ENCODE results near the gene PRC1.
A peak's percentile ranks its signal among the peaks of the same experiment; 100 is the strongest.
"Not testable (repeated sequence)": the region's sequence is repeated elsewhere in the genome, so short reads cannot be mapped to it uniquely, and the experiment has no call there.

PRC1 gene, protein sequence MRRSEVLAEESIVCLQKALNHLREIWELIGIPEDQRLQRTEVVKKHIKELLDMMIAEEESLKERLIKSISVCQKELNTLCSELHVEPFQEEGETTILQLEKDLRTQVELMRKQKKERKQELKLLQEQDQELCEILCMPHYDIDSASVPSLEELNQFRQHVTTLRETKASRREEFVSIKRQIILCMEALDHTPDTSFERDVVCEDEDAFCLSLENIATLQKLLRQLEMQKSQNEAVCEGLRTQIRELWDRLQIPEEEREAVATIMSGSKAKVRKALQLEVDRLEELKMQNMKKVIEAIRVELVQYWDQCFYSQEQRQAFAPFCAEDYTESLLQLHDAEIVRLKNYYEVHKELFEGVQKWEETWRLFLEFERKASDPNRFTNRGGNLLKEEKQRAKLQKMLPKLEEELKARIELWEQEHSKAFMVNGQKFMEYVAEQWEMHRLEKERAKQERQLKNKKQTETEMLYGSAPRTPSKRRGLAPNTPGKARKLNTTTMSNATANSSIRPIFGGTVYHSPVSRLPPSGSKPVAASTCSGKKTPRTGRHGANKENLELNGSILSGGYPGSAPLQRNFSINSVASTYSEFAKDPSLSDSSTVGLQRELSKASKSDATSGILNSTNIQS

DNA sequence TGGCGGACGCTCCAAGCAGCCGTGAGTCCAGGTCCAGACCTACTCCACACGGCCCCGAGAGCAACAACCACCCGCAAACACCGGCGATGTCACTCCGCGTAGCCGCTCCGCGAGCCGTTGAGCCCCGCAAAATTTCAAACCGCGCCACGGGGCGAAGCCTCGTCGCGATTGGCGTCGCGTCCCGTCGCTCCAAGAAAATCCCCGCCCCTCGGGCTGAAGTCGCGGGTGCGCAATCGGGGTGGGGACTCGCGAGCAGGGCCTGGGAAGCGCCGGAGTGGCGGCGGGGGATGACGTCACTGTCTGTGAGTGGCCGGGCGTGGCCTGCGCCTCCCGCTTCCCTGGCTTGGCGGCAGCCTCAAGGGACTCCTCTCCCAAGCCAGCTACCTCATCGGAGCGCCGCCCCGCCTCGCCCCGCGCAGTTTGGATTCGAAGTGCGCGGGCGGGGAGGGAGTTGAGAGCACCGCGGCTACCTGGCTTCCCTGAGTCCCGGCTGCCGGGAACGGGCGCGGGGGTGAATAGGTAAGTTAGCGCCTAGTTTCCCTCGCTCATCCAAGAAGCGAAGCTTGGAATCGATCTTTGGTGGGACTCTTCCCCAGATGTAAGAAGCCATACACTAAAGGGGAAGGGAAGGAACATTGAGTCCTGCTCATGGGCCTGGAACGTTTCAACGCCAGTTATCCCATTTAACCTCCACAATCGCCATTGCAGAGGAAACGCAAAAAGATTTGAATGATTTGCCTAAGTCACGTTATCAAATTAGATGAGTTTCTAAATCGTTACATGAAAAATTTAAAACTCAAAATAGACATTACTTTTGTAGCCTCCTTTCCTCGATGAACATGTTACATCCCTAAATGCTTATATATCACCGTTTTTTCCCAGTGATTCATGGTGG, at the start of gene PRC1:
TSS of gene PRC1 (minus strand) at position 119 of the 895 bp plus-strand sequence. CDS start at position 1, 118 bp downstream.
- peak; percentile 95 for DNase-seq

DNA sequence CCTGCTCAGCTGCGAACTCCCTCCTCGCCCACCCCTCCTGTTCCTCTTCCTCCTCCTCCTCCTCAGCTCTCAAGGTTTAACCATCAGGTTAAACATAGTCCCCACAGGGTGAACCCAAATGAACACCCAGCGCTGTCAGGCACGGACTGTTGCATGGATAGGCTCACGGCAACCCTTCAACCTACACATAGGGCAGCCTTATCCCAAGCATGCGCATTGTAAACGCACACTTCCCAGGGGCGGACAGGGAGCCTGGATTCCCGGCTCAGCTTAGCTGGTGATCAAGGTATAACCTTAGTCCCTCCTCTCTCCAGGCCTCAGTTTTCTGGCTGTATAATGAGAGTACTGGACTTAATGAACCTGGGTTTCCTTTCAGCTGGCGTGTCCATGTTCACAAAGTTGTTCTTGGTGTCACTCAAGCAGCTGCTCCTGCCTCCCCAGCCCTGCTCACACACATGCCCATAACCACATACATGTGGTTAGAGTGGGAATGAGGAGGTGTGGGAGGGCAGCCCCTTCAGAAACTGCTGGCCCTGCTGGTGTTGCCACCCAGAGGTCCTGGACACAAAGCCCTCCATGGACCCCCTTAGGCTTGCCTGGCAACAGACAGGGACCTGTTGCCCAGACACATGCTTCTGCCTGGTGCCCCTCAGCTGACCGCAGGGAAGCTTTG, 49.0 kb upstream of the PRC1 start:
- DNase-seq = no peak

DNA sequence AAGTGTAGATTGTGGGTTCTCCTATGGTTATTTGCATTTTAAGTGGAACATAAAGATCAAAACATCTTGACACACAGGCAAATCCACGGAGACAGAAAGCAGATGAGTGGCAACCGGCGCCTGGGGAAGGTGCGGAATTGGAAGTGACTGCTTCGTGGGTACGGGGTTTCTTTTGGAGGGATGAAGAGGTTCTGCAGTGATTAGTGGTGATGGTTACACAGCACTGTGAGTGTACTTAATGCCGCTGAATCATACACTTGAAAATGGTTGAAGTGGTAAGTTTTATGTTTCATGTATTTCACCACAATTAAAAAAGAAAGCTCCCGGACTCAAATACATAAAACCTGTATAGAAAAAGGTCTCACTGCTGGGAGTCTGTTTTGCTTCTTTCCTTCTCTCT, 46.5 kb upstream of the PRC1 start:
- no peak for DNase-seq

DNA sequence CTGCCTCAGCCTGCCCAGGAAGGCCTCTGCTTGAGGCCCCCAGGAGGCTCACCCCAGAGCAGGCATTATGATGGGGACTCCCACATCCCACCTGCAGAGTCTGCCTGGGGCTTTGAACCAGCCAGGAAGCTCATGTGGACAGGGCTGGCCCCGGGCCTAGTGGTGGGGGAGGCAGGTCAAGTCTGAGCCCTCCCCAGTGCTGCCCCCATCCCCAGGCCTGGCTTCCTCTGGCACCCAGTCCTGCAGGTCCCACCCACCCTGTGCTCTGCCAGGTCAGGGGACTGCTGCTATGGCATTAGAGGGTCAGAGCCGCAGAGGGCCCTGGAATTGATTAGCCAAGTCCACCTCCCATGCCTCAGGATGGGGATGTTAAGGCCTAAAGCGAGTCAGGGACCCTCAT, 45.7 kb upstream of the PRC1 start:
- DNase-seq = no peak

DNA sequence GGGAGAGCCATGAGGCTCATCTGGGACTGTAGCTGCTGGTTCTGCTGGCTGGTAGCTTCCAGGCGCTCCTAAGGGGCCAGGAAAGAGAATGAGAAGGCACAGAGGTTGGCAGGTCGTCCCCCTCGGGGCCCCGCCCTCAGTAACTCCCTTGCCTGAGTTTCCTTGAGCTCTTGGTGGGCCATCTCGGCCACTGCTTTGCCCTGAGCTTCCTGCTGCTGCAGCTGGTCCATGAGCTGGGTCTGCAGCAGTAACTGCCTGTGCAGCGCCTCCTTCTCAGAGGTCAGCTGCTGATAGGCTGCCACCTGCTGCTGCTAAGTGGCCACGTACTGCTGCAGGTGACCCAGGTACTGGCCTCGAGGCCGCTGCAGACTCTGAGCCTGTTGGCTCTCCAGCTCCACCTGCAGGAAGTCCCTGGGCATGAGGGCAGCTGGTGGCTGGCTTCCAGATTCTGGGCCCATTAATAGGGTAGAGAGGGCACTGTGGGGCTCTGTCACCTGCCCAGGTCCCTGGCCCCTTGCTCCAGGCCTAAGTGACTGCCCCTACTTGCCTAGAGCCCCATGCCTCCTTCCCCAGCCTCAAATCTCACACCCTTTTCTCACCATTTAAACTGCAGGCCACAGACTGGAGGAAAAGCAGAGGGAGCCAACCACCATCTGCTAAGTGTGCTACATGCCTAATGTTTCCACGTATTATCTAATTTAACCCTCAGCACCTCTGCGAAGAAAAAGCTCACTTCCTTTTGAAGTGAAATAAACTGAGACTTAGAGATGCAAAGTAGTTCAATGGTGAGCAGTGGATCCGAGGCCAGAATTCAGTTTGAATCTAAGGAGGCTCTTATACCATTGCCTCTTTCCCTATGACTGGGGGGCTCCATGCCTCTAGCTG, 38.8 kb upstream of the PRC1 start:
- peak; percentile 45 for DNase-seq

DNA sequence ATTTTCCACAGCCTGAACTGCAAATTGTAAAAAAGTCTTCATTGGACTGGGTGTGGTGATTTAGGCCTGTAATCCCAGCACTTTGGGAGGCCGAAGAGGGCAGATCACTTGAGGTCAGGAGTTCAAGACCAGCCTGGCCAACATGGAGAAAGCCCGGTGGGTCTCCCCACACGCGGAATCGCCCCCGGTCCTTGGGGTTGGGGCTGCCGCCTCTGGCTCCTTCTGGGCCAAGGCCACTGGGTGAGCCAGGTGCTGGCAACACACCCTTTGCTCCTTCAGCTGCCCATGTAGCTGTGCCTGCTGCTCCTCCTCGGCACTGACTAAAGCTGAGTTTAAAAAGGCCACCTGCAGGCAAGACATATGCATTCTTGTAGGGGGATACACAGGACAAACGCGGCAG, 37.5 kb upstream of the PRC1 start:
- no peak for DNase-seq

DNA sequence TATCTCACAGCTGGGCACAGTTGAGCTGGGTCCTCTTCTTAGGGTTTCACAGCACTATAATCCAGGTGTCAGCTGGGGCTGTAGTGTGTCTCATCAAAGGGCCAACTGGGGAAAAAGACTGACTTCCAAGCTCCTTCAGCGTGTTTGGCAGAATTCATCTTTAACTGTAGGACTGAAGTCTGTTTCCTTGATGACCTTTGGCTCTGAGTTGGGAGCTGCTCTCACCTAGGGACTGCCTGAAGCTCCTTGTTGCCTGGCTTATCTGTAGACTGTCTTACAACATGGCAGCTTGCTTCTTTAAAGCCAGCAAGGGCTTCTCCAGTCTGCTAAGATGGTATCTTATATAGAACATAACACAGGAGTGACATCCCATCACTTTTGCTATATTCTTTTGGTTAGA, 33.3 kb upstream of the PRC1 start:
- DNase-seq = no peak

DNA sequence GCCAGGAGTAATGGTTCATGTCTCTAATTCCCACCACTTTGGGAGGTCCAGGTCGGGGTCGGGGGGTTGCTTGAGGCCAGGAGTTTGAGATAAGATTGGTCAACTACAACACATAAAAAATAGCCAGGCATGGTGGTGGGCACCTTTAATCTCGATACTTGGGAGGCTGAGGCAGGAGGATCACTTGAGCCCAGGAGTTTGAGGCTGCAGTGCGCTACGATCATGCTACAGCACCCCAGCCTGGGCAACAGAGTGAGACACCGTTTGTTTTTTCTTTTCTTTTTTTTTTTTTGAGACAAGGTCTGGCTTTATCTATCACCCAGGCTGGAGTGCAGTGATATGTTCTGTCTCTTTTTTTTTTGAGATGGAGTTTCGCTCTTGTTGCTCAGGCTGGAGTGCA, 29.4 kb upstream of the PRC1 start:
- DNase-seq = no peak

DNA sequence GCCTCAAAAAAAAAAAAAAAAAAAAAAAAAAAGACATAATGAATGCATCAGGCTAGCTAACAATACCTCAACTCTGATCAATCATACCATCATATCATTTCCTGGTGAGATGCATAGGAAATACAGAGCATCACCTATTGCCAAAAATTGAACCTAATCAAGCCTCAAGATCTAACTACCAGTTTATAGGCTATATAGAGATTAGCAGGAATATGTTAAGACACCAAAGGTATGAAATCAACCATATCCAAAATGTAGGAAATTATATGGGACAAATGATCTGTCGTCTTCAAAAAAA, 28.4 kb upstream of the PRC1 start:
- DNase-seq = no peak

DNA sequence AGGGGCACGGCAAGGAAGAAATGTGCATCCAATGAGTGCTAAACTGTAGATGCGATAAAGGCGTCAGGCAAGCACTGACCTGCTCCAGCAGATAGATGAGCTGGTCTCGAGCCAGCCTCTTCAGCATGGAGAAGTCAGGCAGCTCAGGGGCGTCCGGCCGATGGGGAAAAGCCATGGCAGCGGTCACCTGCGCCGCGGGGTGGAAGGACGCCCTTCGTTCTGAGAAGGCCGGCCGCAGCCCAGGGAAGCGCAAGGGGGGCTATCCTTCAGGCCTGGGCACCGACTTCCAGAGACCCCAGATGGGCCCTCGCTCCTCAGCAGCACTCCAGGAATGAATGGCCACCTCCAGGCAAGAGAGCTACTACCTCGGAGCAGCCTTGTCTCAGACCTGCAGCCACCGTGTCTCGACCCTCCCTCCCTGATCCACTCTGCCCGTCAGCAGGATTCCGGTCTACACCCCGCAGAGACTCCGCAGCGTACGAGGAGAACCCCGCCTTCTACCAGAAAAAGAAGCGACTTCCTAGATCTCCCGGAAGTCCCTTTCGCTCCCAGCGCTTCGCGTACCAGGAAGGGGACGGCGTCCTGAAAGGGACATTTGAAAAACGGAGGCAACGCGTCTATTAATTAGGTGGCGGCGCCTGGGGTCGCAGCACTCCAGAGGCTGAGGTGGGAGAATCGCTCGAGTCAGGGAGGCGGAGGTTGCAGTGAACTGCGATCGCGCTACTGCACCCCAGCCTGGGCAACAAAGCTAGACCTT, 27.9 kb upstream of the PRC1 start, which contains the start of gene VPS33B:
TSS of gene VPS33B (minus strand) at position 520 of the 757 bp plus-strand sequence. CDS start at position 175, 345 bp downstream.
- DNase-seq = peak; percentile 68

DNA sequence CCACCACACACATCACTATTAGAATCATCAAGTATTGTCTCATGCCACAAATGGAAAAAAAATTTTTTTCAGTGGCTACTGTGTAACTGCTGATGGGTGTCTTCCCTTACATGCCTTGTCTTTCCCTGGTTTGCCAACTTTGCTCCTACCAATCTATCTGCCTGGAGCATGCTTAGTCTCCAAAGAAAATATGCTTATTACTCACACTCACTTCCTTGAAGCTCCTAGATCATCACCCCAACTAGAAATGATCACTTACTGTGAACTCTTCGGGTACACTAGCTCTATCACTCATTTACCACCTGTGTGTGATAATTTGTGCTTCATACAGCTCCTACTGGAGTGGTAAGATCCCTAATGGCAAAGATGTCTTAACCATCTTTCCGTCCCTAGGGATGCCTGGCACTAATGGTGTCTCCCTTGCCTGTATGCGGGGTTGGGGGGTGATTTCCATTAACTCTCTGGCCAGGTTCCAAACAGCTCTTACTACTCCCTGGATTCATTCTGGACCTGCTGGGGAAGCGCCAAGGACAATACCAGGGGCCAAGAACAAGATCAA, 27.3 kb upstream of the PRC1 start:
- no peak for DNase-seq

DNA sequence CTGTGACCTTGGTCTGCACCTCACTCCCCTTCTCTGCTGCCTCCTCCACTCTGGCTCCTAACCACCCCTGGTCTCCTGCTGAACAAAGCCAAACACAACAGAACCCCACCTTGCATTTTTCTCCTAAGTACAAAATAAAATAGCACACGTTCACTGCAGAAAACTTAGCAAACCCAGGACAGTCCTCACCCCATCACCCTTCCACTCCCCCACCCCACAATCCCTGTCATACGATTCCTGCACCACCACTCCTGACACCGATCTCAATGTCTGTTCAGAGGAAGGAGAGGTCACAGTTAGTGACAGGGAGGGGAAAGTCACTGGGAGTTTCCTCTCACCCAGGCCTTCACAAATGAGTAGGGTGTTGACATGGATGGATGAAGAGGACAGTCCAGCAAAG, 23.8 kb upstream of the PRC1 start:
- DNase-seq = no peak

DNA sequence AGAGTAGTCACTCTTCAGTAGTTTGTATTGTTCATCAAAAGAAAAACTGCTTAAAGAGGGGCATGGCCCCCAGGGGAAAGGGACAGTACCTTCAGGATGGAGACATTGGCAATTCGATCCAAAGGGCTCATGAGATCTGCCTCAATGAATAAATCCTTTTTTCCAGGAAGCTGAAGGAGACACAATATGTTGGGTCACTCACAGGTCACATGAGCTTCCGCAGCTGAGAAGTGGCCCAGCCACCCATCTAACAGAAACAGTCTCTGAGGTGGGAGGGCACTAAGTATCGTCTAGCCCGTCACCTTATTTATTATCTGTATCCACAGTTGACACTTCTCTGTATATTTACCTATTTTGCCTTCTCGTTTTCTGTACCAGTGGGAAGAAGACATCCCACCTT, 23.4 kb upstream of the PRC1 start:
- DNase-seq = no peak

DNA sequence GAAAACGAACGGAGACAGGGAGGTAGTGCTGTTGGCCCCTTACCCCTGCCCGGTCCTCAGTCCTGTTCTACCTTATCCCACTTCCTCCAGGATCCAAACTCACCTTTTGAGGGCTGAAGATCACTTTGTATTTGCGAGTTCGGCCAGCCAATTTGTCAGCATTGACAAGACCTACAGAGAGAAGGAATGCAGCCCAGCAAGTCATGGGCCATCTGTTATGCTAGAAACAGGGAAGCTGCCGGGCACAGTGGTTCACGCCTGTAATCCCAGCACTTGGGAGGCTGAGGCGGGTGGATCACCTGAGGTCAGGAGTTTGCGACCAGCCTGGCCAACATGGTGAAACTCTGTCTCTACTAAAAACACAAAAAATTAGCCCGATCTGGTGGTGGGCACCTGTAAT, 19.4 kb upstream of the PRC1 start:
- not testable (repeated sequence) for DNase-seq

DNA sequence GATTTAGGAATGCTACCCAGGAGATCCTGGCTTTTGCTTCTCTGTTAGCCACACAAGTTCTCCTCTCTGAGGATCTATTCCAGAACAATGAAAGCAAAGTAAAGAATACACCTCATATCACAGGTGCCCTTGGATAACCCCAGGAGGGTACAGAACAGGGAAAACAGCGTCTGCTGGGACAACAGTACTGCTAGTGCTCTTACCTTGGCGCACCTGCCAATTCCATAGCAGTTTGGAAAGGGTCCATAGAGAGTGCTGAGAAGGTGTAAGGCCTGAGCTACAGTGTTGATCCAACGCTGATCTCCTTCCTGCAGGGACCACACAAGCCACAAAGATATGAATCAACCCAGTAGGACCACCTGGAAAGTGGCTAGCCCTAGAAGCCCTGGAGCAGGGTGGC, 12.9 kb upstream of the PRC1 start:
- no peak for DNase-seq

DNA sequence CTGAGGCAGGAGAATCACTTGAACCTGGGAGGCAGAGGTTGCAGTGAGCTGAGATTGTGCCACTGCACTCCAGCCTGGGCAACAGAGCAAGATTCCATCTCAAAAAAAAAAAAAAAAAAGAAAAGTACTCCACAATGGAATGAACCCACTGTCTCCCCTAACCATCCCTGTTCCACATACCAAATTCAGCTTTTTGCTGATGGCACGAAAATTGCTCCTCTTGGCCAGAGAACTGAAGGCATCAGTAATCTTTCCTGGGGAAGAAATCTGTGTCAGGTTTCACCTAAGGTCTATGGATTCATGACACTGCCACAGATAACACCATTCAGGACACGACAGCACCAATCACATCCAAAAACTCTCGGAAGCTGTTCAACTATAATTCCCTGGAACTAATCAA, 6.9 kb upstream of the PRC1 start:
- no peak for DNase-seq

DNA sequence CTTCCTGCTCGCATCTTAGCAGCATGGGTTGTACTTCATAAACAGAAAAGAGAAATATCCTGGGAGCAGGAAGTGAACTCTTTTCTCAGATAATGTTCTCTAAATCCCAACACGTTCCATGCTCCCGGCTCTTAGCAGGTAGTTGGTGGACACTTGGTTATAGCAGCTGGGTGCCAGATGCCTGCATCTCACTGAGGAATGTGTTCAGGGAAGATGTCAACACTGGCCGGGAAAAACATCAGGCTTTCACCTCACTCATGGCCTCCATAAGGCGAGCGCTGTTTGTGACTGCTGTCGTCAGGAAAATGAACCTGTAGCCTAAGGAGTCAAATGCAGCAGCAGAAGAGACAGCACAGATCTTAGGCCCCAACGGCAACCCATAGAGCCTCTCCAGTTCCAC, 4.4 kb upstream of the PRC1 start:
- DNase-seq = no peak

DNA sequence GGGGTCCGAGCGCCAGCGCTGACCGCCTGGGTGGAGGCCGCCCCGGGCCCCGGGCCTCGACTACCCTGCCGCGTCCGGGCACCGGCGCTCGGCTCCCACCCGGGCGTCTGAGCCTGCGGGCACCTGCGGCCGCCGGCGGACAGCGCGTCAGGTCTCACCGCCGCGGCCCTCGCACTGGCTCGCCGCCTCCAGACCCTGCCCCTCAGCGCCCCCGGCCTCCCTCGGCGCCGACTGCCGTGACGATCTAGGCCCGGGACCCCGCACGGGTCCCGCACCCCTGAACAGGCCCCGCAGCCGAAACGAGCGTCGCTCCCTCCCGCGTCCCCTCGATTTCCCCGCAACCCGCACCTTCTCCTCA, 297 bp downstream of the PRC1 start:
- DNase-seq = peak; percentile 5

DNA sequence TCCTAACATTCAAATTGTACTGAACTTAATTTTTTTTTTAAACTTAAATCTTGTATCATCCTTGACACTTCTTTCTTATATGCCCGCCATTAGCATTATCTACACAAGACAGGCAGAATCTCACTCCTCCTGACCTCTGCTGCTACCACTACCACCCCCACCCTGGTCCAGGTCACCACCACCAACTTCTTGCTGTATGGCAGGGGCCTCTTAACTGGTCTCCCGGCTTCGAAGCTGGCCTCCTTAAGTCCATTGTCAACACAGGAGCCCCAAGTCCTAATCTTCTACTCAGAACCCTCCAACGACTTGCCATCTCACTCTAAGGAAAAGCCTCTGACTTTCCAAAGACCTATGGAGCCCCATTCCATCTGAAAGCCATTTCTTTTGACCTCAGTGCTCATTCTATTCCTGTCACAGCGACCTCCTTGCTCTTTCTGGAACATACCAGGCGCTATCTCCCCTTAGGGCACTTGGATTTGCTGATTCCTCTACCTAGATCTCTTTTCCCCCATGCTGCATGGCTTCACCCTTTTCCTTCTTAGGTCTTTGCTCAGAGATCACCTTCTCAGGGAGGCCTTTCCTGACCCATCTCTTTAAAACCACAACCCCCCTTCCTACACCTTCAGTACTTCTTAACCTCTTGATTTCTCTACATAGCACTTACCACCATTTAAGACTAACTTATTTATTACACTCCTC, 2.6 kb downstream of the PRC1 start:
- no peak for DNase-seq

DNA sequence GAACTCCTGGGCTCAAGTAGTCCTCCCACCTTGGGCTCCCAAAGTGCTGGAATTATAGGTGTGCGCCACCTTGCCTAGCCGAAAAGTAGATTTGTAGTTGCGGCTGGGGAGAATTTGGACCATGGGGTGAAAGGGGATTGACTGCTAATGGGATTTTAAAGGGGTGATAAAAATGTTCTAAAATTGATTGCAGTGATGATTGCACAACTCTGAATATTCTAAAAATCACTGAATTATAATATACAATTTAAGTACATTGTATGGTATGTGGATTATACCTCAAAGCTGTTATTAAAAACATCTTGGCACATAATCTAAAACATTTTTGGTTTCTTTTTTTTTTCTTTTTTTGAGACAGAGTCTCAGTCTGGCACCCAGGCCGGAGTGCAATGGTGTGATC, 3.9 kb downstream of the PRC1 start:
- DNase-seq = no peak
